ENCODE data around the gene EIF4B.

DNA sequence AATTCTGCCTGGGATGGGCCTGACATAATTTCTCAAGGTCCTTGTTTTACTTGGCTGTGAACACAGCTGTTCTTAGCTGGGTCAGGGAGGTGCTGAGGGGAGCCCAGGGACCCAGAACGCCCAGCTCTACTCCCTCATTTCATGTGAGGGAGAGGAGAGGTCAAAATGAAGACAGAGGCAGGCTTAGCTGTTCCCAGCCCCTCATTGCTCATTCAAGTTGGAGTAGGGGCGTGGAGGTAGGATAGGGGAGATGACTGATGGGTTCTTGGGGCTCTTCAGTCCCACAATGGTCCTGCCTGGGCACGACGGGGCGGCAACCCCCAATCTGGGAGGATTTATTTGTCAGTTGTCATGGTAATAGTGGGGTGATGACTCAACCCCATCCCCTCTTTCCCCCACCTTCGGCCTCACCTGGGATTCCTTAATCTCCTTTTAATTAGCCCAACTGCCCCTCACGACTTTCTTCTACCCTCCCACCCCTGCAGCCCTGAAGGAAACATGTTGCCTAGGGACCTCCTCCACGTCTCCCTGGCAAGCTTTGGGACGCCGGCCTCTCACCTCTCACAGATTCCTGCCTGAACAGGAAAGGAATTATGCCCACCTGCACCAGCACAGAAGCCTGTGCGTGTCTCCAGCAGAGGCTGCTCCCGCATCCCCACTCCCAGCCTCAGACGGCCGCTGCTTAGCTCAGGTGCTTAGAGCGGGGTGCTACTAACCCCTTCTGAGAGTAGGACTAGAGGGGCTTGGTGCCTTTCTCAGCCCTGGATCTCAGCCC is 62.7 kb downstream of the EIF4B start:
- no peak for TF ChIP-seq CTCF (IDR thresholded peaks at IDR 0.05)
- no peak for TF ChIP-seq POLR2A (IDR thresholded peaks at IDR 0.05)
- TF ChIP-seq POLR2AphosphoS5 (IDR thresholded peaks at IDR 0.05) = no peak
- TF ChIP-seq EP300 (IDR thresholded peaks at IDR 0.05) = no peak
